22Rv1 (cell line): ENCODE data around the gene NMS.

ENCODE experiments used
- ZFX ChIP-seq: fragments of 450-650 bp; IDR thresholded peaks from 2 replicates; pipeline ENCODE4 v1.6.1; 2017; ENCODE audit warnings: antibody characterized with exemption, borderline replicate concordance
- TF ChIP-seq, protein P1 (sequence below): fragments of 450-650 bp; IDR thresholded peaks from 2 replicates; pipeline ENCODE4 v1.5.1; 2017; ENCODE audit warnings: mild to moderate bottlenecking

GRCh38 chr2:100476606-100477005 lies 6.3 kb downstream of the NMS start:
- TF ChIP-seq, protein P1, sequence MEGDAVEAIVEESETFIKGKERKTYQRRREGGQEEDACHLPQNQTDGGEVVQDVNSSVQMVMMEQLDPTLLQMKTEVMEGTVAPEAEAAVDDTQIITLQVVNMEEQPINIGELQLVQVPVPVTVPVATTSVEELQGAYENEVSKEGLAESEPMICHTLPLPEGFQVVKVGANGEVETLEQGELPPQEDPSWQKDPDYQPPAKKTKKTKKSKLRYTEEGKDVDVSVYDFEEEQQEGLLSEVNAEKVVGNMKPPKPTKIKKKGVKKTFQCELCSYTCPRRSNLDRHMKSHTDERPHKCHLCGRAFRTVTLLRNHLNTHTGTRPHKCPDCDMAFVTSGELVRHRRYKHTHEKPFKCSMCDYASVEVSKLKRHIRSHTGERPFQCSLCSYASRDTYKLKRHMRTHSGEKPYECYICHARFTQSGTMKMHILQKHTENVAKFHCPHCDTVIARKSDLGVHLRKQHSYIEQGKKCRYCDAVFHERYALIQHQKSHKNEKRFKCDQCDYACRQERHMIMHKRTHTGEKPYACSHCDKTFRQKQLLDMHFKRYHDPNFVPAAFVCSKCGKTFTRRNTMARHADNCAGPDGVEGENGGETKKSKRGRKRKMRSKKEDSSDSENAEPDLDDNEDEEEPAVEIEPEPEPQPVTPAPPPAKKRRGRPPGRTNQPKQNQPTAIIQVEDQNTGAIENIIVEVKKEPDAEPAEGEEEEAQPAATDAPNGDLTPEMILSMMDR, result no peak
- no peak for TF ChIP-seq ZFX
